H9 (cell line): Measurements from ENCODE around the gene BACH2. TPM values are rescaled to one million over a fixed set of nuclear protein-coding genes. Genes with fewer than 3 reads are reported as not detected.

Experiments used
- DNase-seq: peaks from one replicate; pipeline ENCODE4 v3.0.0-alpha.2; 2017
- H2AFZ ChIP-seq: one replicate; pipeline ENCODE4 v1.6.1; 2013; ENCODE audit warnings: mild to moderate bottlenecking, low read length, control low read depth, moderate library complexity
- H2AK5ac ChIP-seq: 2 replicates; pipeline ENCODE4 v1.6.1; 2013; ENCODE audit warnings: low read length, control low read depth, mixed read lengths; ENCODE audit not compliant: insufficient read length
- H2BK120ac ChIP-seq: one replicate; pipeline ENCODE4 v1.6.1; 2013; ENCODE audit warnings: low read depth, mild to moderate bottlenecking, low read length, control low read depth, inconsistent platforms; ENCODE audit not compliant: poor library complexity, severe bottlenecking
- H2BK12ac ChIP-seq: 2 replicates; pipeline ENCODE4 v1.6.1; 2013; ENCODE audit warnings: low read length, control low read depth, mixed read lengths, low read depth; ENCODE audit not compliant: insufficient read length
- H2BK15ac ChIP-seq: 2 replicates; pipeline ENCODE4 v1.6.1; 2013; ENCODE audit warnings: low read depth, low read length, control low read depth
- H2BK20ac ChIP-seq: one replicate; pipeline ENCODE4 v1.6.1; 2013; ENCODE audit warnings: low read depth, mild to moderate bottlenecking, low read length, control low read depth, inconsistent platforms; ENCODE audit not compliant: poor library complexity, severe bottlenecking
- H2BK5ac ChIP-seq: 2 replicates; pipeline ENCODE4 v1.6.1; 2013; ENCODE audit warnings: low read length, control low read depth, mixed read lengths; ENCODE audit not compliant: insufficient read length
- H3K14ac ChIP-seq: 2 replicates; pipeline ENCODE4 v1.6.1; 2013; ENCODE audit warnings: low read length, control low read depth; ENCODE audit not compliant: insufficient read depth
- H3K18ac ChIP-seq: 2 replicates; pipeline ENCODE4 v1.6.1; 2013; ENCODE audit warnings: low read depth, mild to moderate bottlenecking, mixed read lengths, low read length, control low read depth; ENCODE audit not compliant: insufficient read length
- H3K23ac ChIP-seq: 2 replicates; pipeline ENCODE4 v1.6.1; 2013; ENCODE audit warnings: low read length, control low read depth, mixed read lengths, low read depth; ENCODE audit not compliant: insufficient read length
- H3K23me2 ChIP-seq: 2 replicates; pipeline ENCODE4 v1.6.1; 2013; ENCODE audit warnings: low read depth, mild to moderate bottlenecking, mixed read lengths, low read length, control low read depth; ENCODE audit not compliant: insufficient read length, poor library complexity, severe bottlenecking
- H3K27ac ChIP-seq: 2 replicates; pipeline ENCODE4 v1.5.1; 2013; ENCODE audit warnings: low read length, control low read depth, mixed read lengths, low read depth; ENCODE audit not compliant: insufficient read length
- H3K27me3 ChIP-seq: 2 replicates; pipeline ENCODE4 v1.6.1; 2013; ENCODE audit warnings: low read length, control low read depth, inconsistent platforms; ENCODE audit not compliant: insufficient read depth
- H3K4ac ChIP-seq: 2 replicates; pipeline ENCODE4 v1.6.1; 2013; ENCODE audit warnings: low read depth, mild to moderate bottlenecking, control low read depth, inconsistent platforms, low read length, moderate library complexity
- H3K4me1 ChIP-seq: 2 replicates; pipeline ENCODE4 v1.6.1; 2013; ENCODE audit warnings: low read length, control low read depth, inconsistent platforms; ENCODE audit not compliant: insufficient read depth
- H3K4me2 ChIP-seq: 2 replicates; pipeline ENCODE4 v1.6.1; 2013; ENCODE audit warnings: low read length, control low read depth, mixed read lengths; ENCODE audit not compliant: insufficient read length, insufficient read depth
- H3K56ac ChIP-seq: 2 replicates; pipeline ENCODE4 v1.6.1; 2013; ENCODE audit warnings: low read depth, mild to moderate bottlenecking, mixed read lengths, low read length, control low read depth; ENCODE audit not compliant: insufficient read length
- H3K79me1 ChIP-seq: 2 replicates; pipeline ENCODE4 v1.6.1; 2013; ENCODE audit warnings: low read depth, mild to moderate bottlenecking, moderate library complexity, low read length, control low read depth, inconsistent platforms; ENCODE audit not compliant: insufficient read depth, poor library complexity, severe bottlenecking
- H3K79me2 ChIP-seq: 2 replicates; pipeline ENCODE4 v1.6.1; 2013; ENCODE audit warnings: low read length, control low read depth, inconsistent platforms; ENCODE audit not compliant: insufficient read depth
- H3K9ac ChIP-seq: 2 replicates; pipeline ENCODE4 v1.6.1; 2013; ENCODE audit warnings: low read length, control low read depth, mixed read lengths; ENCODE audit not compliant: insufficient read length; ENCODE audit errors: extremely low read depth
- H3K9me3 ChIP-seq: one replicate; pipeline ENCODE4 v1.6.1; 2013; ENCODE audit warnings: low read depth, low read length, inconsistent platforms; ENCODE audit not compliant: control insufficient read depth
- H3T11ph ChIP-seq: one replicate; pipeline ENCODE4 v1.6.1; 2013; ENCODE audit warnings: mild to moderate bottlenecking, low read length, control low read depth, inconsistent platforms
- H4K20me1 ChIP-seq: one replicate; pipeline ENCODE4 v1.6.1; 2013; ENCODE audit not compliant: control insufficient read depth, insufficient read length, insufficient read depth
- H4K5ac ChIP-seq: 2 replicates; pipeline ENCODE4 v1.6.1; 2013; ENCODE audit warnings: low read depth, mild to moderate bottlenecking, mixed read lengths, low read length, control low read depth; ENCODE audit not compliant: insufficient read length
- H4K8ac ChIP-seq: replicated peaks from 2 replicates; pipeline ENCODE4 v1.6.1; 2013; ENCODE audit warnings: low read length, control low read depth, mixed read lengths, low read depth; ENCODE audit not compliant: insufficient read length
- H4K91ac ChIP-seq: 2 replicates; pipeline ENCODE4 v1.6.1; 2013; ENCODE audit warnings: low read depth, mild to moderate bottlenecking, moderate library complexity, mixed read lengths, low read length, control low read depth; ENCODE audit not compliant: insufficient read length
- H3K27ac Mint-ChIP-seq, 3 experiments: 2 replicates in 2 of 3; 3 replicates in 1 of 3; pipeline ENCODE4 v1.8.0; 2020 to 2021; ENCODE audit warnings: mixed read lengths in 3 of 3, mild to moderate bottlenecking in 1 of 3, moderate library complexity in 1 of 3
- H3K27me3 Mint-ChIP-seq: 2 replicates; pipeline ENCODE4 v1.8.0; 2021; ENCODE audit warnings: low read depth, mild to moderate bottlenecking, moderate library complexity, mixed read lengths
- H3K36me3 Mint-ChIP-seq, 3 experiments: 2 replicates in 2 of 3; 3 replicates in 1 of 3; pipeline ENCODE4 v1.8.0; 2020 to 2021; ENCODE audit warnings: low read depth in 3 of 3, mixed read lengths in 3 of 3; ENCODE audit not compliant: insufficient read depth in 1 of 3
- H3K4me1 Mint-ChIP-seq, 2 experiments: 2 replicates each; pipeline ENCODE4 v1.8.0; 2020; ENCODE audit warnings: mixed read lengths in 2 of 2
- H3K4me3 Mint-ChIP-seq, 2 experiments: 2 replicates in 1 of 2; 3 replicates in 1 of 2; pipeline ENCODE4 v1.8.0; 2020 to 2021; ENCODE audit warnings: mild to moderate bottlenecking in 2 of 2, mixed read lengths in 2 of 2, moderate library complexity in 1 of 2
- H3K9me3 Mint-ChIP-seq, 2 experiments: 2 replicates in 1 of 2; 3 replicates in 1 of 2; pipeline ENCODE4 v1.8.0; 2020; ENCODE audit warnings: mild to moderate bottlenecking in 2 of 2, mixed read lengths in 2 of 2, moderate library complexity in 1 of 2
- CTCF ChIP-seq: fragments of 200-600 bp; sonication (generic); conservative IDR thresholded peaks from 3 replicates; pipeline ENCODE4 v1.8.0; 2021; ENCODE audit warnings: antibody characterized with exemption, mild to moderate bottlenecking
- WGBS: extraction: QIAGEN DNeasy Blood & Tissue Kit; methylation state at CpG from one replicate; pipeline ENCODE4 v1.1.7; 2013; ENCODE audit warnings: missing lambda C conversion rate, low lambda C conversion rate, mixed read lengths; ENCODE audit not compliant: insufficient read length; ENCODE audit errors: extremely low coverage; 5-methylcytosine and 5-hydroxymethylcytosine counted together
- total RNA-seq: library from RNA; stranded (reverse); gene quantifications from 2 replicates; pipeline ENCODE4 v1.2.1, GENCODE V29; 2021

The BACH2 gene
- total RNA-seq, 1 experiment from 2014 or later = 2.0 TPM

- H3K23me2 ChIP-seq = no peaks in the 10 kb centered on the region
- no peak overlapping the region for H3K27ac ChIP-seq
- H3K4me1 ChIP-seq = no peaks in the 10 kb centered on the region; the same call in 1 of the 2 replicates
- no peak overlapping the region for H2AK5ac ChIP-seq
- no CpG with 5 or more reads among the region's 3 CpGs for WGBS
- Mint-ChIP-seq H3K27ac (no peak overlapping the region), H3K27me3 (no peaks in the 10 kb centered on the region), H3K4me1 (peaks cover 0 to 3% of the 10 kb centered on the region in 2 experiments; a peak in 3 of 4 replicates), H3K9me3 (no peaks in the 10 kb centered on the region), H3K4me3 (no peak overlapping the region), H3K36me3 (no peaks in the 10 kb centered on the region)
- no peaks in the 10 kb centered on the region for H3K9me3 ChIP-seq
- TF ChIP-seq CTCF = no peak
- H3K79me2 ChIP-seq = no peaks in the 10 kb centered on the region
- no peak overlapping the region for H3T11ph ChIP-seq
- H3K4me2 ChIP-seq = no peak overlapping the region
- no peak overlapping the region for H3K4ac ChIP-seq
- H4K8ac ChIP-seq = no peak overlapping the region
- H3K56ac ChIP-seq = no peak overlapping the region
- no peak overlapping the region for H3K14ac ChIP-seq
- no peak overlapping the region for H2BK120ac ChIP-seq
- no peak overlapping the region for H2BK5ac ChIP-seq
- H3K18ac ChIP-seq = no peak overlapping the region
- no peaks in the 10 kb centered on the region for H3K27me3 ChIP-seq
- no peaks in the 10 kb centered on the region for H4K20me1 ChIP-seq
- no peak overlapping the region for H3K23ac ChIP-seq
- no peak overlapping the region for H2BK15ac ChIP-seq
- no peak overlapping the region for H2BK20ac ChIP-seq
- no peak overlapping the region for H3K9ac ChIP-seq
- no peak overlapping the region for H4K91ac ChIP-seq
- H4K5ac ChIP-seq = no peak overlapping the region
- DNase-seq = no peak
- H3K79me1 ChIP-seq = no peaks in the 10 kb centered on the region
- no peak overlapping the region for H2BK12ac ChIP-seq
- H2AFZ ChIP-seq = no peak overlapping the region
Measured at GRCh38 chr6:89976694-89977020, 320.0 kb downstream of the BACH2 start.
